Myocyte (in vitro differentiated cells): ENCODE results near the gene FAM72A. TPM values are rescaled to one million over a fixed set of nuclear protein-coding genes. Genes with fewer than 3 reads are reported as not detected.
"Not testable (repeated sequence)": the region's sequence is repeated elsewhere in the genome, so short reads cannot be mapped to it uniquely, and the experiment has no call there.

Experiments used
- DNase-seq: peaks from one replicate; pipeline ENCODE4 v3.0.0-alpha.2; 2012; ENCODE audit warnings: low read depth
- polyA plus RNA-seq: library from polyadenylated mRNA; unstranded; fragments of >200 nt; gene quantifications from one replicate; pipeline ENCODE4 v1.2.1, GENCODE V29; 2012; ENCODE audit warnings: missing spikeins
- total RNA-seq: library from RNA; depleted of rRNA; stranded (reverse); fragments of >200 nt; gene quantifications from 2 replicates; pipeline ENCODE4 v1.2.3, GENCODE V29; 2014

FAM72A gene
- total RNA-seq = 0.21 and 2.5 TPM in 2 replicates
- 1.6 TPM for polyA plus RNA-seq

GRCh38 chr1:206202789-206203363 is at the start of gene FAM72A:
FAM72A (minus strand) TSS chr1:206202839; CDS start chr1:206202025, 814 bp downstream.
- DNase-seq = peak; percentile 100

- not testable (repeated sequence) for DNase-seq
These were observed 48.5 kb upstream of the FAM72A start for GRCh38 chr1:206250953-206251681.

GRCh38 chr1:206246129-206246886 is 43.7 kb upstream of the FAM72A start:
- DNase-seq = not testable (repeated sequence)

GRCh38 chr1:206245479-206245878 is 42.8 kb upstream of the FAM72A start:
- not testable (repeated sequence) for DNase-seq

GRCh38 chr1:206243335-206243734 is 40.7 kb upstream of the FAM72A start:
- peak; percentile 21 for DNase-seq

- DNase-seq = peak; percentile 74
These were observed 37.6 kb upstream of the FAM72A start for GRCh38 chr1:206240288-206240687.

GRCh38 chr1:206235190-206235589 is 32.6 kb upstream of the FAM72A start:
- DNase-seq = not testable (repeated sequence)

- DNase-seq = not testable (repeated sequence)
These were observed 31.7 kb upstream of the FAM72A start for GRCh38 chr1:206234189-206234916.

GRCh38 chr1:206232970-206233645 is 30.5 kb upstream of the FAM72A start:
- not testable (repeated sequence) for DNase-seq

GRCh38 chr1:206231989-206232388 is 29.4 kb upstream of the FAM72A start:
- DNase-seq = not testable (repeated sequence)

GRCh38 chr1:206229286-206229685 is 26.6 kb upstream of the FAM72A start:
- DNase-seq = not testable (repeated sequence)

GRCh38 chr1:206226886-206227285 is 24.2 kb upstream of the FAM72A start:
- DNase-seq = not testable (repeated sequence)

GRCh38 chr1:206225386-206225785 is 22.7 kb upstream of the FAM72A start:
- DNase-seq = not testable (repeated sequence)

- DNase-seq = peak; percentile 0
These were observed 21.6 kb upstream of the FAM72A start for GRCh38 chr1:206224190-206224776.

GRCh38 chr1:206221585-206221984 is 18.9 kb upstream of the FAM72A start:
- DNase-seq = not testable (repeated sequence)

GRCh38 chr1:206220332-206221000 is 17.8 kb upstream of the FAM72A start:
- not testable (repeated sequence) for DNase-seq

GRCh38 chr1:206219514-206220331 is 17.1 kb upstream of the FAM72A start:
- not testable (repeated sequence) for DNase-seq

- DNase-seq = not testable (repeated sequence)
These were observed 16.1 kb upstream of the FAM72A start for GRCh38 chr1:206218765-206219164.

GRCh38 chr1:206218285-206218684 is 15.6 kb upstream of the FAM72A start:
- not testable (repeated sequence) for DNase-seq
